Measurements from ENCODE around the gene KCNE1. TPM values are rescaled to one million over a fixed set of nuclear protein-coding genes. Genes with fewer than 3 reads are reported as not detected.

KCNE1 gene
- polyA plus RNA-seq, 2 of the 4 experiments (the other 2 are of a cell fraction), result 0.17 TPM; not detected in 1

- FAIRE-seq (no peak), ATAC-seq (no peak), DNase-seq (ENCODE audit: low read depth in 1 of 2, low spot score in 1 of 2) (no peak)
- ChIA-PET POLR2A (no interaction called here), CTCF (interaction anchor here (0.7 to 2.0 kb wide), 11 partner anchors 8 to 95 kb away, joined by 3 to 10 read pairs (median 5); no protein-coding TSS in a partner anchor)
- 91% methylated on average over 3 of the region's 5 CpGs for WGBS (ENCODE audit: missing lambda C conversion rate)
- Histone ChIP-seq H3K4me2 (no peak overlapping the region), H3K4me3 (no peak overlapping the region), H3K27ac (no peak overlapping the region), H3K9me3 (no peaks in the 10 kb centered on the region), H3K4me1 (no peaks in the 10 kb centered on the region)
- TF ChIP-seq CTCF (IDR thresholded peaks at IDR 0.05), result no peak
- TF ChIP-seq USF2 (IDR thresholded peaks at IDR 0.05), result no peak
- TF ChIP-seq SMC3 (IDR thresholded peaks at IDR 0.05), result no peak
- TF ChIP-seq NPAS2 (CRISPR knock-in tag; IDR thresholded peaks at IDR 0.05; ENCODE audit: borderline replicate concordance), result no peak
- TF ChIP-seq MAFK (IDR thresholded peaks at IDR 0.05; ENCODE audit: partially characterized antibody), result no peak
- TF ChIP-seq FOXS1 (CRISPR knock-in tag; IDR thresholded peaks at IDR 0.05), result no peak
- TF ChIP-seq HOXB13 (CRISPR knock-in tag; IDR thresholded peaks at IDR 0.05; ENCODE audit: low read depth), result no peak
- no peak for TF ChIP-seq RNF2 (IDR thresholded peaks at IDR 0.05; ENCODE audit: borderline replicate concordance, low read depth)
Measured at GRCh38 chr21:34511181-34511580, 829 bp downstream of the KCNE1 start.

GRCh38 chr21:34510148-34511142 lies 1.6 kb downstream of the KCNE1 start:
- peak; percentile 59 to 95 for ATAC-seq
- peak; percentile 13 to 69 for DNase-seq (ENCODE audit: low read depth in 1 of 2, low spot score in 1 of 2)
- POLR2A ChIA-PET, result no interaction called here
- no peaks in the 10 kb centered on the region for H3K4me1 ChIP-seq
- WGBS (ENCODE audit: missing lambda C conversion rate), result 65% methylated on average over 11 of the region's 15 CpGs
- peak; percentile 32 for TF ChIP-seq CTCF (IDR thresholded peaks at IDR 0.05)
- TF ChIP-seq CBX8 (IDR thresholded peaks at IDR 0.05), result no peak
- peak; percentile 50 to 72; a peak in 4 of 5 replicates for TF ChIP-seq RAD21 (conservative IDR thresholded peaks at IDR 0.05 in 1 of 2, IDR thresholded peaks at IDR 0.05 in 1 of 2)
- TF ChIP-seq SMC3 (IDR thresholded peaks at IDR 0.05), result peak; percentile 49
- TF ChIP-seq MAFK (IDR thresholded peaks at IDR 0.05; ENCODE audit: partially characterized antibody), result no peak
- no peak overlapping the region for H3K4me2 ChIP-seq
- no peak overlapping the region for H3K27ac ChIP-seq
- no peak for FAIRE-seq
- H3K4me3 ChIP-seq, result no peak overlapping the region
- H3K9me3 ChIP-seq, result no peaks in the 10 kb centered on the region
- CTCF ChIA-PET, result interaction anchor here (0.6 to 2.0 kb wide), 15 partner anchors 9 to 103 kb away, joined by 3 to 10 read pairs (median 5); no protein-coding TSS in a partner anchor

- 70% methylated on average over 3 of the region's 4 CpGs for WGBS (ENCODE audit: missing lambda C conversion rate)
- Histone ChIP-seq H3K4me1 (no peaks in the 10 kb centered on the region), H3K9me3 (no peaks in the 10 kb centered on the region), H3K4me2 (no peak overlapping the region), H3K4me3 (no peak overlapping the region), H3K27ac (no peak overlapping the region)
- ChIA-PET CTCF (interaction anchor here (1.4 to 1.8 kb wide), 3 partner anchors 11 to 104 kb away, joined by 3 to 5 read pairs (median 4); no protein-coding TSS in a partner anchor), POLR2A (no interaction called here)
- ATAC-seq, result peak in 1 of 2 experiments; percentile 51; a peak in 2 of 6 replicates
- no peak for DNase-seq (ENCODE audit: low read depth in 1 of 2, low spot score in 1 of 2)
- FAIRE-seq, result no peak
- TF ChIP-seq RAD21 (conservative IDR thresholded peaks at IDR 0.05 in 1 of 2, IDR thresholded peaks at IDR 0.05 in 1 of 2) (0 out of 5 replicates have a peak, but pooled peaks of 1 of the 2 experiments have one; percentile 12), PBX3 (IDR thresholded peaks at IDR 0.05) (no peak), HMGXB4 (CRISPR knock-in tag; IDR thresholded peaks at IDR 0.05; ENCODE audit: borderline replicate concordance) (no peak), RARB (CRISPR knock-in tag; IDR thresholded peaks at IDR 0.05) (no peak)
Measured at GRCh38 chr21:34509151-34509550, 2.9 kb downstream of the KCNE1 start.

Data from A549 (cell line).